Measurements from ENCODE around the gene TCP11.
"Not testable (repeated sequence)": the region's sequence is repeated elsewhere in the genome, so short reads cannot be mapped to it uniquely, and the experiment has no call there.

The TCP11 gene

DNA sequence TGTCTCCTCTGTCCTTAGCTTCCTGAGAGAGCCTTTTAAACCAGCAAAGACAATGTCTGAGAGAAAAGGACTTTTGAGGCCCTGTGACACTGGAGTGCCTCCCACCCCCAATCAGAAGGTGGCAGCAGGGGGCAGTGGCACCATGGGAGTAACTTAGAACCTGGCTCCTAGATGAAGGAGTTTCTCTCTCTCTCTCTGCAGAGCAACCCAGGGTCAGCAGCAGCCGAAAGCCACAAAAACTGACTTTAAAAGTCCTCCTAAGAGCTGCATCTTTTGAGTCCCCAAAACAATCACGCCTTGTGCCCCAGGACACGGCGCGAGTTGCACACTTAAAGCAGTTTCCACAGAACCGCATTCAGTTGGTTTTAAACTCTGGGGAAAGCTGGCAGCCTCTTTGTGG, 5.3 kb upstream of the TCP11 start:
- no peak for DNase-seq (ENCODE audit: low read depth)

GRCh38 chr6:35145757-35146156, 4.6 kb upstream of the TCP11 start:
- no peak for DNase-seq (ENCODE audit: low read depth)

GRCh38 chr6:35142588-35143569, 1.7 kb upstream of the TCP11 start:
- DNase-seq (ENCODE audit: low read depth), result no peak

DNA sequence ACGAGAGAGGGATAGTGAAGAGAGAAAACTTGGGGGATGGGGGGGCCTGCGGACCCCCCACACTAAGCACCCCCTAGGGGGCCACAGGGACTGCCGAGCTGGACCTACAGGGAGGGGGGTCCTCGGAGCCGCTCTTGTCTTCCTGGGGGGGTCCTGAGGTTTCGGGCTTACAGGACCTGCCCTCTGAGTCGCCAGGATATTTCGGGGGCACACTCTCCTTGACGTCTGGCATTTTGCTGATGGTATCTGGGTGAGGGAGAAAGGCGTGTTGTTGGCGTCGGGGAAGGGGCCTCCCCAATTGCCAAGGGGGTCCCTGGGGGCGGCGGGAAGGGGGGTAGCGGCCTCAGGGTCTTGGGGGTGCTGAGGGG, 516 bp downstream of the TCP11 start:
- DNase-seq (ENCODE audit: low read depth), result no peak

DNA sequence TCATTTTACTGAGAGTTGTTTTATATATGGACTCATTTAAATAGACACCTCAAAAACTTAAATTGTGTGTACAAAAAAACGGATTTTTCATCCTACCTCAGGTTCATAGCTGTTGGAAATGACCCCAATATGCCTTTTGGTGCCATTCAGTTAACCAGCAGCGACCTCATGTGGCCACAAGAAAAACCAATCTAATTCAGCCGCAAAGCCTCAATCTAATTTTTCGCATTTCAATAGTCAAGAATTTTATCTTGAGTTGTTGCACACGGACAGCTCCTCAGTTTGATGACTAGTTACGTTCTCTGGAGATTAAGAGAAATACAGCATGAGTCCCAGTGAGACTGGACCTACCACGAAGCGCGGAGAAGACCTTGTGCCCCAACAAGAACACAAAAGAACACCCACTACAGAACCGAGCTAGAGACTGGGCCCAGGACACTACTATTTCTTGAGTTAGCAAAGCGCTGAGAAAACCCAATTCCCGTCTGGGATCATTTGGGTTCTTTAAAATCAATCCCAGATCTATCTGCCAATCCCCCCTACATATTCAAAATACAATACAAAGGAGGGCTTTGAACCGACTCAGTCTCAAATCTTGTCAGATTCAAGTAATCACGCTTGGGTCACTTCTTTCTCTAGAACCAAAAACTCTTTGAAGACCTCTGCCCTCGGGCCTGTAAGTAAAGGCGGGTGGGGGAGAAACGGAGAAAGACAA, 1.1 kb downstream of the TCP11 start:
- peak; percentile 31 for DNase-seq (ENCODE audit: low read depth)

- DNase-seq (ENCODE audit: low read depth), result no peak
Observed at GRCh38 chr6:35139470-35139869, 1.7 kb downstream of the TCP11 start.

DNA sequence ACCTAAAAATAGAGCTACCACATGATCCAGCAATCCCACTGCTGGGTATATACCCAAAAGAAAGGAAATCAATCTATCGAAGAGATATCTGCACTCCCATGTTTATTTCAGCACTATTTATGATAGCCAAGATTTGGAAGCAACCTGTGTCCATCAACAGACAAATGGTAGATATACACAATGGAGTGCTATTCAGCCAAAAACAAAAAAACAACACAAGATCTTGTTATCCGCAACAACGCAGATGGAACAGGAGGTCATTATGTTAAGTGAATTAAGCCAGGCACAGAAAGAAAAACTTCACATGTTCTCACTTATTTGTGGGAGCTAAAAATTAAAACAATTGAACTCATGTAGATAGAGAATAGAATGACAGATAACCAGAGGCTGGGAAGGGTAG, 2.9 kb downstream of the TCP11 start:
- DNase-seq (ENCODE audit: low read depth), result not testable (repeated sequence)

GRCh38 chr6:35136185-35136584, 5.0 kb downstream of the TCP11 start:
- DNase-seq (ENCODE audit: low read depth), result no peak

GRCh38 chr6:35128496-35128895, 12.6 kb downstream of the TCP11 start:
- DNase-seq (ENCODE audit: low read depth), result no peak

DNA sequence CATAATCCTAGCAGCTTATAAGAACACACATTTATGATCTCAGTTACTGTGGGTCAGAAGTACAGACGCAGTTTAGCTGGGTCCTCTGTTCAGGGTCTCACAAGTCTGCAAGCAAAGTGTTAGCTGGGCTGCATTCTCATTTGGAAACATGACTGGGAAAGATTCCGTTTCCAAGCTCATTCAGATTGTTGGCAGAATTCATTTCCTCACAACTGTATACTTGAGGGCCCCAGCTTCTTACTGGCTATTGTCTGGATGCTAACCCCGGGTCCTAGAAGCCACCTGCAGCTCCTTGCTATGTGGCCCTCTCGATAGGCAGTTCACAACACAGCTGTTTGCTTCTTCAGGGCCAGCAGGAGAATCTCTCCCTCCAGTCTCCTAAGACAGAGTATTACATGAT, 13.1 kb downstream of the TCP11 start:
- DNase-seq (ENCODE audit: low read depth), result no peak

DNA sequence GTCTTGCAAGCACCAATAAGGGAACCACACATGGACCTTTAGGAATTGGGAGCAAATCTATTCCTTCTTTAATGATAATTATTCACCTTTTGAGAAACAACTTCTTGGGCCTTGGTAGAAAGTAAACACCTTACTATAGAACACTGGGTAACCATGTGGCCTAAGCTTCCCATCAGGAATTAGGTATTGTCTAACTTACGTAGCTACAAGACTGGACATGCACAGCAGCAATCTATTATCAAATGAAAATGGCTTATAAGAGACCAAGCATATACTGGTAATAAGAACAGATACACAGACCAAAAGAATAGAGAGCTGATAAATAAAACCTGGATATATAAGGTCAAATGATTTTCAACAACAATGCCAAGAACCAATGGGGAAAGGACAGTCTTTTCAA, 16.8 kb downstream of the TCP11 start:
- no peak for DNase-seq (ENCODE audit: low read depth)

GRCh38 chr6:35120746-35121145, 20.4 kb downstream of the TCP11 start:
- DNase-seq (ENCODE audit: low read depth), result no peak

- no peak for DNase-seq (ENCODE audit: low read depth)
Observed at GRCh38 chr6:35108309-35108885, 32.7 kb downstream of the TCP11 start.

GRCh38 chr6:35107761-35108160, 33.4 kb downstream of the TCP11 start:
- not testable (repeated sequence) for DNase-seq (ENCODE audit: low read depth)

DNA sequence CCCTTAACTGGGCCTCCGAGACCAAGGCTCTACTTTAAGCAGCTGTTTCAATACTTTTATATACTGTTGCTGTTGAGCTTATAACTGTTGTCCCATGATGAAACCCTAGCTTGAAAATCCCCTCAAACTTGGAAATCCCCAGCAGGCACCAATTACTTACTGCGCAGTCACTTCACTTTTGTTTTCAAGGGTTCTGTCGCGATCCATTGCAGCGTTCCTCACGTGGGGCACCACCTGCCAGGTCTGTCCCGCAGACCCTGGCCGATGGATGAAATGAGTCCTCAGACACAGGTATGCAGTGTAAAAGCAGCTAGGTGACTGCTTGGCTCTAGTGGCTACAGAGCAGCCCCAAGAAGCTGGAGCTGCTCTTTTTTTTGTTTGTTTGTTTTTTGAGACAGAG, 33.9 kb downstream of the TCP11 start:
- DNase-seq (ENCODE audit: low read depth), result not testable (repeated sequence)

- DNase-seq (ENCODE audit: low read depth), result not testable (repeated sequence)
Observed at GRCh38 chr6:35106061-35106460, 35.1 kb downstream of the TCP11 start.

- no peak for DNase-seq (ENCODE audit: low read depth)
Observed at GRCh38 chr6:35105078-35105477, 36.1 kb downstream of the TCP11 start.

GRCh38 chr6:35099116-35099515, 42.0 kb downstream of the TCP11 start:
- DNase-seq (ENCODE audit: low read depth), result no peak

DNA sequence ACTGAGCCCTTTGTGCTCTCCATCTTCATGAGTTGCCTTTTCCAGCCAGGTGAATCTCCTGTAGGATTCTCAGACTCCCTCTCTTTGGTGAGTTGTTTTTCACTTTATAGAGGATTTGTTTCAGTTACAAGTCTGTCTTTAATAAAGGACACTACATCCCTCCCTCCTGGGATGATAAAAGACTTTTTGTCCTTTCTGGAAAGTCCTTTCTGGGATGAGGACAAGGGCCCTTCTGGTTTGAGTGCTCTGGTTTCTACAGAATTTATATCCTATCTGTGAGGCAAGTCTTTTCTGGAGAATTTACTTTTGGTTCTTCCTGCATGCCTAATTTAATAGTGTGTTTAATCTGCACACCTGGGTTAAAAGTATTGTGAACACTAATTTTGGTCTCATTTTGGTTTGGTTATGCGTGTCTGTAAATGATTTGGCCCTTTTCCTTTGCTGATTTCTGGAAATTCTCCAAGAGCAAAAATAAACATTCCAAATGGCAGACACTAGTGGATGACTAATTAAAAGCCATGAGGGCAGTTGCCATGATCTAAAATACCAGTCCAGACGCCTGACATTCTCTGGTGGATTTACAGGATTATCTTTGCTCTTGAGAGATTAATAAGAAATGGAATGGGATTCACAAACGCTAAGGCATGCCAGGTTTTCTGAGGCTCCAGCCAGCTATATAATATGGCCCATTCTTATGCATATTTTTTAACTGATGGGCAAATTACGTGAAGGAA, 44.8 kb downstream of the TCP11 start:
- no peak for DNase-seq (ENCODE audit: low read depth)

DNA sequence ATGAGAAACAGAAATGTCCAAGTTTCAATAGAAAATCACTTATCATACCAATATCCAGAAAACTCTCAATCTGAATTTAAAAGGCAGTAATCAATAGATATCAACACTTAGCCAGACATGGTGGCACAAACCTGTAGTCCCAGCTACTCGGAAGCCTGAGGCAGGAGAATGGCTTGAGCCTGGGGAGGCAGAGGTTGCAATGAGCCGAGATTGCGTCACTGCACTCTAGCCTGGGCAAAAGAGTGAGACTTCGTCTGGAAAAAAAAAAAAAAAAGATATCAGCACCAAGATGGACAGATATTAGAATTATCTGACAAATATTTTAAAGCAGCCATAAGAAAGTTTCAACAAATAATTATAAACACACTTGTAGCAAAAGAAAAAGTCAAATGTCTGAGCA, 47.0 kb downstream of the TCP11 start:
- DNase-seq (ENCODE audit: low read depth), result no peak

GRCh38 chr6:35093783-35094182, 47.4 kb downstream of the TCP11 start:
- DNase-seq (ENCODE audit: low read depth), result no peak

- no peak for DNase-seq (ENCODE audit: low read depth)
Observed at GRCh38 chr6:35093118-35093445, 48.1 kb downstream of the TCP11 start.
